Suppressor macrophage (primary cell): Measurements from ENCODE around the gene KLF16.

ENCODE experiments used
- DNase-seq, 4 experiments: peaks; one replicate each; pipeline ENCODE4 v3.0.0-alpha.2; 2020 to 2022

The KLF16 gene

GRCh38 chr19:1855040-1855827 lies 8.1 kb downstream of the KLF16 start:
- peak; percentile 96 to 98 (median 98) for DNase-seq

- peak in 2 of 4 experiments; percentile 42 to 49 for DNase-seq
These were observed 8.8 kb downstream of the KLF16 start for GRCh38 chr19:1854542-1855039.

GRCh38 chr19:1854039-1854541 lies 9.3 kb downstream of the KLF16 start:
- DNase-seq: no peak

- DNase-seq: peak; percentile 91 to 95 (median 94)
These were observed 9.9 kb downstream of the KLF16 start for GRCh38 chr19:1853295-1854038.

GRCh38 chr19:1852581-1853128 lies 10.7 kb downstream of the KLF16 start:
- no peak for DNase-seq

GRCh38 chr19:1851654-1852580 lies 11.5 kb downstream of the KLF16 start:
- peak in 3 of 4 experiments; percentile 30 to 51 (median 46) for DNase-seq

GRCh38 chr19:1850809-1851653 lies 12.3 kb downstream of the KLF16 start:
- no peak for DNase-seq

- DNase-seq: peak in 2 of 4 experiments; percentile 34 to 61
These were observed 13.4 kb downstream of the KLF16 start for GRCh38 chr19:1849886-1850398.

- no peak for DNase-seq
These were observed 14.3 kb downstream of the KLF16 start for GRCh38 chr19:1849132-1849474.

GRCh38 chr19:1848399-1849131 lies 14.8 kb downstream of the KLF16 start, which contains the start of gene REXO1:
REXO1 (minus strand) TSS chr19:1848483; CDS start chr19:1848358, 125 bp downstream.
- peak; percentile 95 to 99 (median 98) for DNase-seq

GRCh38 chr19:1847684-1848398 lies 15.5 kb downstream of the KLF16 start:
- peak in 3 of 4 experiments; percentile 53 to 81 (median 71) for DNase-seq

GRCh38 chr19:1847348-1847683 lies 16.1 kb downstream of the KLF16 start:
- no peak for DNase-seq

GRCh38 chr19:1846517-1847204 lies 16.7 kb downstream of the KLF16 start:
- no peak for DNase-seq

- DNase-seq: no peak
These were observed 17.7 kb downstream of the KLF16 start for GRCh38 chr19:1845642-1846041.

- no peak for DNase-seq
These were observed 18.3 kb downstream of the KLF16 start for GRCh38 chr19:1845125-1845515.

GRCh38 chr19:1844513-1845124 lies 18.8 kb downstream of the KLF16 start:
- DNase-seq: no peak

GRCh38 chr19:1843646-1844394 lies 19.6 kb downstream of the KLF16 start:
- no peak for DNase-seq

GRCh38 chr19:1843116-1843515 lies 20.3 kb downstream of the KLF16 start:
- no peak for DNase-seq
